IMR-90 (cell line): Measurements from ENCODE around the gene PLD3.

Experiments used
- CTCF ChIP-seq: conservative IDR thresholded peaks from 2 replicates; pipeline ENCODE4 v1.5.1; 2012; ENCODE audit warnings: mild to moderate bottlenecking, low read depth, low read length, improper control_type of control experiment
- POLR2A ChIP-seq: IDR thresholded peaks from 2 replicates; pipeline ENCODE4 v1.6.1; 2012; ENCODE audit warnings: mild to moderate bottlenecking, low read depth, low read length
- RAD21 ChIP-seq: IDR thresholded peaks from 2 replicates; pipeline ENCODE4 v1.6.1; 2012; ENCODE audit warnings: low read length, improper control_type of control experiment

- TF ChIP-seq RAD21 = no peak
- no peak for TF ChIP-seq POLR2A
- TF ChIP-seq CTCF = no peak
Observed at GRCh38 chr19:40335101-40335500, 13.4 kb upstream of the PLD3 start.
